ENCODE measurements around the gene DDX4. TPM values are rescaled to one million over a fixed set of nuclear protein-coding genes. Genes with fewer than 3 reads are reported as not detected.

The DDX4 gene
- total RNA-seq, 2 donors from 2014 or later = 34.9 TPM; not detected in 1

GRCh38 chr5:55860709-55861108 lies 122.8 kb downstream of the DDX4 start:
- 72% methylated on average over 4 of the region's 4 CpGs for WGBS
- Histone ChIP-seq H3K4me1 (replicated peaks) (no peaks in the 10 kb centered on the region), H3K27me3 (replicated peaks; ENCODE audit: insufficient read depth) (no peaks in the 10 kb centered on the region)

GRCh38 chr5:55864606-55865541 lies 127.0 kb downstream of the DDX4 start:
- TF ChIP-seq CTCF (IDR thresholded peaks at IDR 0.05) (no peak), POLR2AphosphoS5 (IDR thresholded peaks at IDR 0.05) (no peak), POLR2A (IDR thresholded peaks at IDR 0.05) (no peak)
- DNase-seq (ENCODE audit: low spot score) = no peak
- Histone ChIP-seq H3K27me3 (replicated peaks; ENCODE audit: insufficient read depth) (no peaks in the 10 kb centered on the region), H3K36me3 (no peaks in the 10 kb centered on the region), H3K9me3 (no peaks in the 10 kb centered on the region), H3K4me3 (no peak overlapping the region), H3K4me1 (replicated peaks) (no peaks in the 10 kb centered on the region), H3K27ac (no peak overlapping the region)
- 85% methylated on average over 9 of the region's 9 CpGs for WGBS
- intact Hi-C loops (cut with DNase I) = no loop called here

More at GRCh38 chr5:55860709-55861108, 122.8 kb downstream of the DDX4 start:
- H3K9me3 ChIP-seq = no peaks in the 10 kb centered on the region
- H3K36me3 ChIP-seq = no peaks in the 10 kb centered on the region
- H3K27ac ChIP-seq = no peak overlapping the region
- TF ChIP-seq POLR2AphosphoS5 (IDR thresholded peaks at IDR 0.05) (no peak), POLR2A (IDR thresholded peaks at IDR 0.05) (no peak), CTCF (IDR thresholded peaks at IDR 0.05) (no peak)
- no peak for DNase-seq (ENCODE audit: low spot score)
- intact Hi-C loops (cut with DNase I) = no loop called here
- H3K4me3 ChIP-seq = no peak overlapping the region

- Histone ChIP-seq H3K27me3 (replicated peaks; ENCODE audit: insufficient read depth) (no peaks in the 10 kb centered on the region), H3K4me1 (replicated peaks) (no peaks in the 10 kb centered on the region), H3K9me3 (no peaks in the 10 kb centered on the region), H3K4me3 (no peak overlapping the region), H3K36me3 (no peaks in the 10 kb centered on the region), H3K27ac (no peak overlapping the region)
- WGBS = 94% methylated on average over 3 of the region's 3 CpGs
- no peak for DNase-seq (ENCODE audit: low spot score)
- TF ChIP-seq POLR2AphosphoS5 (IDR thresholded peaks at IDR 0.05) (no peak), POLR2A (IDR thresholded peaks at IDR 0.05) (no peak), CTCF (IDR thresholded peaks at IDR 0.05) (no peak)
- intact Hi-C loops (cut with DNase I) = no loop called here
Observed at GRCh38 chr5:55865831-55866230, 128.0 kb downstream of the DDX4 start.

GRCh38 chr5:55866485-55866884 lies 128.6 kb downstream of the DDX4 start:
- Histone ChIP-seq H3K27ac (no peak overlapping the region), H3K9me3 (no peaks in the 10 kb centered on the region), H3K27me3 (replicated peaks; ENCODE audit: insufficient read depth) (no peaks in the 10 kb centered on the region), H3K36me3 (no peaks in the 10 kb centered on the region), H3K4me1 (replicated peaks) (no peaks in the 10 kb centered on the region), H3K4me3 (no peak overlapping the region)
- no peak for DNase-seq (ENCODE audit: low spot score)
- intact Hi-C loops (cut with DNase I) = no loop called here
- 91% methylated on average over 7 of the region's 8 CpGs for WGBS
- no peak for TF ChIP-seq POLR2A (IDR thresholded peaks at IDR 0.05)
- TF ChIP-seq CTCF (IDR thresholded peaks at IDR 0.05) = no peak

Small RNA genes within 50 kb of the gene (small RNA-seq; reads per million reads assigned to genes)
- gene AC016632.1 = 0 reads per million in 2 donors
- 0 reads per million in 2 donors for gene RNA5SP183

Other genes with a start within 250 kb of the DDX4 start
- 1,000 to 10,000 TPM in 1 of 2 donors, 100 to 1,000 TPM in 1; 823 to 5,059 TPM for gene PLPP1, start 203.1 kb upstream of the DDX4 start, total RNA-seq
- 10 to 100 TPM; 14.8 to 20.8 TPM for gene SLC38A9, start 25.7 kb upstream of the DDX4 start, total RNA-seq
- gene IL31RA, start 113.3 kb downstream of the DDX4 start, total RNA-seq = 1 to 10 TPM in 1 of 2 donors, not detected in 1; 2.1 TPM